Neutrophil (primary cell): ENCODE measurements around the gene FGD3.
A peak's percentile ranks its signal among the peaks of the same experiment; 100 is the strongest.

Experiments used
- H3K27ac ChIP-seq: fragments of 200-600 bp; sonication (generic); 2 replicates; pipeline ENCODE4 v1.5.1; 2016; ENCODE audit warnings: mild to moderate bottlenecking, moderate library complexity
- H3K27me3 ChIP-seq: fragments of 200-600 bp; sonication (generic); 2 replicates; pipeline ENCODE4 v1.6.0; 2016; ENCODE audit warnings: mild to moderate bottlenecking
- H3K36me3 ChIP-seq: fragments of 200-600 bp; sonication (generic); 2 replicates; pipeline ENCODE4 v1.5.1; 2017
- H3K4me1 ChIP-seq, 2 experiments: fragments of 200-600 bp in 1 of 2; sonication (generic) in 1 of 2; 1 replicate in 1 of 2; 2 replicates in 1 of 2; pipeline versions ENCODE4 v1.5.1 to v1.6.1; 2013 to 2016; ENCODE audit warnings: low read depth in 1 of 2, low read length in 1 of 2, mild to moderate bottlenecking in 1 of 2, moderate library complexity in 1 of 2; ENCODE audit not compliant: control insufficient read depth in 1 of 2, insufficient read depth in 1 of 2
- H3K4me3 ChIP-seq, 2 experiments: fragments of 200-600 bp in 1 of 2; sonication (generic) in 1 of 2; 1 replicate in 1 of 2; 2 replicates in 1 of 2; pipeline ENCODE4 v1.5.1; 2013 to 2016; ENCODE audit warnings: low read depth in 1 of 2, low read length in 1 of 2, mild to moderate bottlenecking in 1 of 2, moderate library complexity in 1 of 2
- H3K9me3 ChIP-seq: fragments of 200-600 bp; sonication (generic); 2 replicates; pipeline ENCODE4 v1.5.1; 2016
- CTCF ChIP-seq: fragments of 200-600 bp; sonication (generic); IDR thresholded peaks from 2 replicates; pipeline ENCODE4 v1.5.1; 2016; ENCODE audit warnings: antibody characterized with exemption

Gene FGD3

GRCh38 chr9:92961627-92962302, 14.4 kb downstream of the FGD3 start:
- Histone ChIP-seq H3K4me3 (peak overlapping the region in 1 of 2 experiments; percentile 35), H3K36me3 (peaks cover 8% of the 10 kb centered on the region), H3K9me3 (no peaks in the 10 kb centered on the region), H3K27me3 (no peaks in the 10 kb centered on the region), H3K27ac (peak overlapping the region; percentile 99), H3K4me1 (peaks cover 52 to 64% of the 10 kb centered on the region in 2 experiments)
- no peak for TF ChIP-seq CTCF

- Histone ChIP-seq H3K27me3 (no peaks in the 10 kb centered on the region), H3K36me3 (peaks cover 11% of the 10 kb centered on the region), H3K4me3 (peak overlapping the region in 1 of 2 experiments; percentile 35), H3K4me1 (peaks cover 53 to 65% of the 10 kb centered on the region in 2 experiments), H3K9me3 (no peaks in the 10 kb centered on the region), H3K27ac (peak overlapping the region; percentile 99)
- no peak for TF ChIP-seq CTCF
Observed at GRCh38 chr9:92962303-92962649, 15.0 kb downstream of the FGD3 start.

DNA sequence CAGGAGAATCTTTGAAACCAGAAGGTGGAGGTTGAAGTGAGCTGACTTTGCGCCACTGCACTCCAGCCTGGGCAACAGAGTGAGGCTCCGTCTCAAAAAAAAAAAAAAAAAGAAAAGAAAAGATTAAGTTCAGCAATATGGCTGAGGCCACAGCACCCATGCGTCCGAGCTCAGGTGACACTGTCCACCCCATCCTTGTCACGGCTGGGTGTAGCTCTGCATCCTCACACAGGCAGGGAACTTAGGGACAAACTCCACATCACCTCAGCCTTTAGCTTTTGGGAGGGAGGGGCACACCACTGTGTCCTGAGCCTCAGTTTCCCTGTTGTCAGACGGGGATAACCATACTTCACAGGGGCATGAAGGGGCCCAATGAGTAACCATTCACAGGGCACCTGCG, 15.5 kb downstream of the FGD3 start:
- Histone ChIP-seq H3K4me3 (peak overlapping the region in 1 of 2 experiments; percentile 89), H3K9me3 (no peaks in the 10 kb centered on the region), H3K27ac (peak overlapping the region; percentile 99), H3K36me3 (peaks cover 17% of the 10 kb centered on the region), H3K27me3 (no peaks in the 10 kb centered on the region), H3K4me1 (peaks cover 57 to 68% of the 10 kb centered on the region in 2 experiments)
- no peak for TF ChIP-seq CTCF

DNA sequence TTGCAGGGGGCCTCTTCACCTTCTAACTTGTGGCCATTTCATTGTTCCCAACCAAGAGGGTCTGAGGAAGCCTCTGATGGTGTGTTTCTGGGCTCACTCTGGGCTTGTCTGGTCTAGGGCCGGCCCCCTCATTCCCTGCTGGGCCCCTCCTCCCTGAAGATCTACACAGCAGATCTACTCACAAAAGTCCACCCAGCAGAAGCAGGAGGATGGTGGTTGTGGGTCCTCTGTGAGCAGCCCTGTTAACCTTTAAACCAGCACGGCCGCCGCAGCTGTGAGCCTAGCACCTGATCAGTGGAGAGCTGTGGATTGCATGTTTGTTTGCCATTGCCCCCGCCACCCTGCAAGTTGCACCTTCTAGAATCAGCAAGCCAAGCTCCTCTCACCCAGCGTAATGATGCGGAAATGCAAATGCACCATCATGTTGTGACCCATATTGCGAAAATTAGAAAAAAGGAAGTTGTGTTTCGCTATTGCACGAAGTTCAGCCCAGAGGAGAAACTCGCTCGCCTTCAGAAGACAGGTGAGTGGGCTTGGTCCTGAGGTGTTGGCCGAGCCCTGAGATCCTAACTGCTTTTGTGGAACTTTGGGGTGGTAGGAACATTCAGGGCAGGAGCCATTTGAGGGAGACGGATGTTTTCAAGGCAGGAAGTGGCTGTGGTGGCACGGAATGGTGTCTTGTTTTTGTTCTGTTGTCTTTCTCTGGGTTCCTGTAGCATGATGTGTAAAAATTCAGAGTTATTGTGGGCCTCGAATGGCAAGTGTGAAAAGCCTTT, 16.7 kb downstream of the FGD3 start:
- Histone ChIP-seq H3K4me3 (peak overlapping the region; percentile 89 to 99), H3K27me3 (no peaks in the 10 kb centered on the region), H3K27ac (peak overlapping the region; percentile 99), H3K9me3 (no peaks in the 10 kb centered on the region), H3K36me3 (peaks cover 22% of the 10 kb centered on the region), H3K4me1 (peaks cover 69 to 80% of the 10 kb centered on the region in 2 experiments)
- TF ChIP-seq CTCF: no peak

GRCh38 chr9:92964607-92965060, 17.3 kb downstream of the FGD3 start:
- Histone ChIP-seq H3K4me1 (peaks cover 75 to 86% of the 10 kb centered on the region in 2 experiments), H3K36me3 (peaks cover 27% of the 10 kb centered on the region), H3K9me3 (no peaks in the 10 kb centered on the region), H3K4me3 (peak overlapping the region; percentile 89 to 99), H3K27ac (peak overlapping the region; percentile 99), H3K27me3 (no peaks in the 10 kb centered on the region)
- no peak for TF ChIP-seq CTCF
